MCF 10A (cell line): ENCODE data around the gene SLC1A5. TPM values are rescaled to one million over a fixed set of nuclear protein-coding genes. Genes with fewer than 3 reads are reported as not detected.
"Not testable (repeated sequence)": the region's sequence is repeated elsewhere in the genome, so short reads cannot be mapped to it uniquely, and the experiment has no call there.

Experiments
- BruUV-seq: library from RNA; stranded (reverse); fragments of 400-500 nt; replicated peaks from 2 replicates; lab custom pipeline; 2021; lab: Mats Ljungman, UMichigan
- CTCF ChIA-PET: fragments of 300-600 bp; sonication (Branson Sonifier 250); formaldehyde crosslinking; extraction: SDS; loops from one replicate; lab custom pipeline; 2021; ENCODE audit warnings: antibody characterized with exemption, inconsistent platforms; lab: Yijun Ruan, JAX
- POLR2A ChIA-PET: fragments of 300-600, 350-650 bp; sonication (Branson Sonifier 250); formaldehyde crosslinking; extraction: SDS; loops from one replicate; lab custom pipeline; 2020; ENCODE audit warnings: antibody characterized with exemption, inconsistent platforms; lab: Yijun Ruan, JAX
- DNase-seq: peaks from one replicate; pipeline ENCODE4 v3.0.0-alpha.2; 2018; ENCODE audit not compliant: unreplicated experiment
- H3K27ac Mint-ChIP-seq: one replicate; pipeline ENCODE4 v1.8.0; 2022; ENCODE audit warnings: mild to moderate bottlenecking, low read depth, mixed read lengths; ENCODE audit not compliant: unreplicated experiment
- H3K27me3 Mint-ChIP-seq: one replicate; pipeline ENCODE4 v1.8.0; 2022; ENCODE audit warnings: mixed read lengths; ENCODE audit not compliant: insufficient read depth, unreplicated experiment
- H3K36me3 Mint-ChIP-seq: one replicate; pipeline ENCODE4 v1.8.0; 2022; ENCODE audit warnings: mild to moderate bottlenecking, moderate library complexity, mixed read lengths; ENCODE audit not compliant: insufficient read depth, unreplicated experiment
- H3K4me1 Mint-ChIP-seq: one replicate; pipeline ENCODE4 v1.8.0; 2022; ENCODE audit warnings: mixed read lengths; ENCODE audit not compliant: insufficient read depth, unreplicated experiment
- H3K4me3 Mint-ChIP-seq: one replicate; pipeline ENCODE4 v1.8.0; 2022; ENCODE audit warnings: mild to moderate bottlenecking, moderate library complexity, mixed read lengths; ENCODE audit not compliant: unreplicated experiment
- H3K9me3 Mint-ChIP-seq: one replicate; pipeline ENCODE4 v1.8.0; 2022; ENCODE audit warnings: mixed read lengths; ENCODE audit not compliant: unreplicated experiment
- intact Hi-C: fragments of 100-400 bp; cut with micrococcal nuclease; formaldehyde crosslinking; loops from 2 replicates; pipeline ENCODE4 v1.14.1; 2022
- total RNA-seq: library from RNA; stranded (reverse); gene quantifications from 2 replicates; pipeline ENCODE4 v1.2.3, GENCODE V29; 2022
- TF ChIP-seq, protein P1 (sequence below): fragments of 200-600 bp; IDR thresholded peaks from one replicate; pipeline ENCODE4 v1.8.0; 2022; ENCODE audit warnings: antibody characterized with exemption, mild to moderate bottlenecking; ENCODE audit not compliant: unreplicated experiment

The SLC1A5 gene
- total RNA-seq, 1 experiment from 2014 or later = 417 TPM

DNA sequence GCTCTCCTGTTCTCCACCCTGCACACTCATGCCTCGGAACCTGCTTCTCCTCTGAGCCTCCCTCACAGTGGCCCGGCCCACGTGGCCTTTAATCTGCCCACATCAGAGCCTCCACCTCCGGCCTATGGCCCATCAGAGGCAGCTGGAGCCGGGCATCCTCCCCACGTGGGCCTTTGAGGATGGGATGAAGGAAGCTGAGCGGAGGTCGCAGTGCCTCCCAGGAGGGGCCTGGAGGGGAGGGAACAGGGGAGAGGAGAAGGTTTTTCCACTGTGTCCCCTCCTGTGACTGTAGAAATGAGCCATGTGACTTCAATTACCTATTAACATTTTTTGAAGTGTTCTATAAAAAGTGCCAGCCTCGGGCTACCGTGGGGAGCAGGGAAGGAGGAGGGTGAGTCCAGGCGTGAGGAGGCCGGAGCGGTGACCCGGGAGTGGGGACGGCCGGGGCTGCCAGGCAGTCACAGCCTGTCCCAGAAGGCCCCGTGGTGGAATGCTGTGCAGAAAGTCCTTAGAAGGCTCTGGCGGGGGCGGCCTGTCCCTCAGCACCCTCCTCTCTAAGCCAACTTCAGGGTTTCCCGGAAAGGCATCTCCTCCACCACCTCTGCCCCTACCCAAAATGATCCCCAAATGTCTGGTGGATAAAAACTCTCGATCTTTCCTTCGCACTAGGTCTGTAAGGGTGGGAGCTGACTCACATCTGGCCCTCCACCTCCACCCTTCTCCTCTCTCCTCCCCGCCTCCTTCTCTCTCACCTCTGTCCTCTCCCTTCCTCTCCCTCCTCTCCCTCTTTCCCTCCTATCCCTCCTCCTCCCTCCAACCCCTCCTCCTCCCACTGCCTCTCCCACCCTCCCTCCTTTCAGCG lies 24.8 kb upstream of the SLC1A5 start:
- intact Hi-C loops = no loop called here
- H3K4me3 Mint-ChIP-seq = no peak overlapping the region
- no peaks in the 10 kb centered on the region for H3K27me3 Mint-ChIP-seq
- ChIA-PET CTCF (no interaction called here), POLR2A (no interaction called here)
- no peaks in the 10 kb centered on the region for H3K9me3 Mint-ChIP-seq
- H3K27ac Mint-ChIP-seq = no peak overlapping the region
- no peaks in the 10 kb centered on the region for H3K36me3 Mint-ChIP-seq
- H3K4me1 Mint-ChIP-seq = peaks cover 8% of the 10 kb centered on the region
- BruUV-seq = no TSS peak
- TF ChIP-seq, protein P1, sequence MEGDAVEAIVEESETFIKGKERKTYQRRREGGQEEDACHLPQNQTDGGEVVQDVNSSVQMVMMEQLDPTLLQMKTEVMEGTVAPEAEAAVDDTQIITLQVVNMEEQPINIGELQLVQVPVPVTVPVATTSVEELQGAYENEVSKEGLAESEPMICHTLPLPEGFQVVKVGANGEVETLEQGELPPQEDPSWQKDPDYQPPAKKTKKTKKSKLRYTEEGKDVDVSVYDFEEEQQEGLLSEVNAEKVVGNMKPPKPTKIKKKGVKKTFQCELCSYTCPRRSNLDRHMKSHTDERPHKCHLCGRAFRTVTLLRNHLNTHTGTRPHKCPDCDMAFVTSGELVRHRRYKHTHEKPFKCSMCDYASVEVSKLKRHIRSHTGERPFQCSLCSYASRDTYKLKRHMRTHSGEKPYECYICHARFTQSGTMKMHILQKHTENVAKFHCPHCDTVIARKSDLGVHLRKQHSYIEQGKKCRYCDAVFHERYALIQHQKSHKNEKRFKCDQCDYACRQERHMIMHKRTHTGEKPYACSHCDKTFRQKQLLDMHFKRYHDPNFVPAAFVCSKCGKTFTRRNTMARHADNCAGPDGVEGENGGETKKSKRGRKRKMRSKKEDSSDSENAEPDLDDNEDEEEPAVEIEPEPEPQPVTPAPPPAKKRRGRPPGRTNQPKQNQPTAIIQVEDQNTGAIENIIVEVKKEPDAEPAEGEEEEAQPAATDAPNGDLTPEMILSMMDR = no peak
- DNase-seq = no peak

- no peak for DNase-seq
- no peak overlapping the region for H3K4me3 Mint-ChIP-seq
- intact Hi-C loops = no loop called here
- H3K36me3 Mint-ChIP-seq = no peaks in the 10 kb centered on the region
- H3K9me3 Mint-ChIP-seq = no peaks in the 10 kb centered on the region
- TF ChIP-seq, protein P1 = no peak
- BruUV-seq = no TSS peak
- no peaks in the 10 kb centered on the region for H3K27me3 Mint-ChIP-seq
- no peak overlapping the region for H3K27ac Mint-ChIP-seq
- ChIA-PET CTCF (no interaction called here), POLR2A (no interaction called here)
- H3K4me1 Mint-ChIP-seq = peaks cover 8% of the 10 kb centered on the region
Measured at GRCh38 chr19:46809534-46810272, 21.3 kb upstream of the SLC1A5 start.

- CTCF ChIA-PET = interaction anchor here (0.6 to 2.9 kb wide), 3 partner anchors 24 to 888 kb away, joined by 3 to 13 read pairs (median 4); no protein-coding TSS in a partner anchor
- no peaks in the 10 kb centered on the region for H3K4me1 Mint-ChIP-seq
- no peak overlapping the region for H3K27ac Mint-ChIP-seq
Measured at GRCh38 chr19:46806656-46807055, 18.3 kb upstream of the SLC1A5 start.

GRCh38 chr19:46804432-46804831 lies 16.0 kb upstream of the SLC1A5 start:
- H3K27me3 Mint-ChIP-seq, H3K9me3 Mint-ChIP-seq, H3K4me1 Mint-ChIP-seq, intact Hi-C loops, H3K4me3 Mint-ChIP-seq, H3K36me3 Mint-ChIP-seq, H3K27ac Mint-ChIP-seq, BruUV-seq, DNase-seq: not testable (repeated sequence)
- CTCF ChIA-PET = interaction anchor here (0.6 to 2.9 kb wide), 3 partner anchors 36 to 209 kb away, joined by 3 to 13 read pairs (median 6); no protein-coding TSS in a partner anchor
- POLR2A ChIA-PET = interaction anchor here (0.7 to 1.2 kb wide), 4 partner anchors 8 to 1086 kb away, joined by 3 to 4 read pairs (median 3); partner anchors contain the start of gene SLC1A5

More at GRCh38 chr19:46806656-46807055, 18.3 kb upstream of the SLC1A5 start:
- TF ChIP-seq, protein P1 = no peak
- H3K4me3 Mint-ChIP-seq = no peak overlapping the region
- H3K36me3 Mint-ChIP-seq = no peaks in the 10 kb centered on the region
- no peaks in the 10 kb centered on the region for H3K9me3 Mint-ChIP-seq
- no peaks in the 10 kb centered on the region for H3K27me3 Mint-ChIP-seq
- intact Hi-C loops = no loop called here
- no TSS peak for BruUV-seq
- DNase-seq = no peak
- POLR2A ChIA-PET = no interaction called here
